ENCODE results near the gene FMO4. TPM values are rescaled to one million over a fixed set of nuclear protein-coding genes. Genes with fewer than 3 reads are reported as not detected.
A peak's percentile ranks its signal among the peaks of the same experiment; 100 is the strongest.

The FMO4 gene
- 0.63 and 1.5 TPM in 2 replicates for total RNA-seq (2022)
- percentile 47 among the genes with signal in this experiment for Bru-seq, nascent RNA
- BruChase-seq, experiment 1, labeled RNA remaining after a 6-hour chase: percentile 42 among the genes with signal in this experiment
- percentile 47 among the genes with signal in this experiment for BruChase-seq, experiment 2, labeled RNA remaining after a 2-hour chase
- long read RNA-seq, partial matches to known transcripts: 1 of 2 reads
- long read RNA-seq, other reads (novel, unspliced or antisense): 1 of 2 reads

GRCh38 chr1:171313835-171314320, at the start of gene FMO4:
Gene FMO4, plus strand, starts transcription at chr1:171314183. Its CDS starts 5,643 bp downstream, at chr1:171319826.
- no peaks in the 10 kb centered on the region for H3K9me3 Mint-ChIP-seq (ENCODE audit: unreplicated experiment)
- H3K27ac Mint-ChIP-seq (ENCODE audit: low read depth, unreplicated experiment): peak within 1 kb of the TSS; percentile 79
- no peaks in the 10 kb centered on the region for H3K27me3 Mint-ChIP-seq (ENCODE audit: insufficient read depth, unreplicated experiment)
- ChIA-PET POLR2A (interaction anchor here (0.7 to 3.1 kb wide), 23 partner anchors 12 to 403 kb away, joined by 3 to 41 read pairs (median 4); partner anchors contain the start of gene PRRC2C), CTCF (interaction anchor here (0.5 to 4.5 kb wide), 94 partner anchors 9 to 1312 kb away, joined by 3 to 651 read pairs (median 5); partner anchors contain the start of genes FMO1, FMO2, FMO3 and PRRC2C)
- peak within 1 kb of the TSS; percentile 64 for H3K4me3 Mint-ChIP-seq (ENCODE audit: unreplicated experiment)
- TF ChIP-seq CTCF (IDR thresholded peaks at IDR 0.05; ENCODE audit: unreplicated experiment): peak; percentile 85
- H3K36me3 Mint-ChIP-seq (ENCODE audit: insufficient read depth, unreplicated experiment): no peaks in the 10 kb centered on the region
- intact Hi-C loops (cut with micrococcal nuclease): loop anchor here (1.0 to 10.0 kb wide), 6 partner anchors 69 to 347 kb away; partner anchors contain the start of gene PRRC2C
- peaks cover 6% of the 10 kb centered on the region for H3K4me1 Mint-ChIP-seq (ENCODE audit: insufficient read depth, unreplicated experiment)
- no TSS peak for BruUV-seq (replicated peaks)
- peak; percentile 100 for DNase-seq (ENCODE audit: unreplicated experiment)

- TF ChIP-seq CTCF (IDR thresholded peaks at IDR 0.05; ENCODE audit: unreplicated experiment): no peak
- Mint-ChIP-seq H3K4me3 (ENCODE audit: unreplicated experiment) (no peak overlapping the region), H3K27ac (ENCODE audit: low read depth, unreplicated experiment) (no peak overlapping the region), H3K27me3 (ENCODE audit: insufficient read depth, unreplicated experiment) (no peaks in the 10 kb centered on the region), H3K9me3 (ENCODE audit: unreplicated experiment) (no peaks in the 10 kb centered on the region), H3K36me3 (ENCODE audit: insufficient read depth, unreplicated experiment) (no peaks in the 10 kb centered on the region), H3K4me1 (ENCODE audit: insufficient read depth, unreplicated experiment) (peaks cover 8% of the 10 kb centered on the region)
- CTCF ChIA-PET: interaction anchor here (3.1 kb wide), 1 partner anchor 48 kb away, joined by 15 read pairs; the partner anchor contains the start of gene FMO4
- BruUV-seq (replicated peaks): no TSS peak
- no peak for DNase-seq (ENCODE audit: unreplicated experiment)
- intact Hi-C loops (cut with micrococcal nuclease): no loop called here
- POLR2A ChIA-PET: interaction anchor here (0.9 kb wide), 1 partner anchor 9 kb away, joined by 3 read pairs; no protein-coding TSS in a partner anchor
These were observed 48.3 kb upstream of the FMO4 start for GRCh38 chr1:171265686-171266085.

GRCh38 chr1:171266930-171267329, 47.1 kb upstream of the FMO4 start:
- Mint-ChIP-seq H3K4me3 (ENCODE audit: unreplicated experiment) (no peak overlapping the region), H3K9me3 (ENCODE audit: unreplicated experiment) (no peaks in the 10 kb centered on the region), H3K36me3 (ENCODE audit: insufficient read depth, unreplicated experiment) (no peaks in the 10 kb centered on the region), H3K27me3 (ENCODE audit: insufficient read depth, unreplicated experiment) (no peaks in the 10 kb centered on the region), H3K4me1 (ENCODE audit: insufficient read depth, unreplicated experiment) (peaks cover 8% of the 10 kb centered on the region), H3K27ac (ENCODE audit: low read depth, unreplicated experiment) (no peak overlapping the region)
- intact Hi-C loops (cut with micrococcal nuclease): no loop called here
- ChIA-PET POLR2A (interaction anchor here (1.0 kb wide), 1 partner anchor 8 kb away, joined by 4 read pairs; no protein-coding TSS in a partner anchor), CTCF (interaction anchor here (1.0 to 3.1 kb wide), 4 partner anchors 11 to 187 kb away, joined by 3 to 15 read pairs (median 3); partner anchors contain the start of gene FMO4)
- no TSS peak for BruUV-seq (replicated peaks)
- no peak for TF ChIP-seq CTCF (IDR thresholded peaks at IDR 0.05; ENCODE audit: unreplicated experiment)
- DNase-seq (ENCODE audit: unreplicated experiment): no peak

- Mint-ChIP-seq H3K27ac (ENCODE audit: low read depth, unreplicated experiment) (no peak overlapping the region), H3K36me3 (ENCODE audit: insufficient read depth, unreplicated experiment) (no peaks in the 10 kb centered on the region), H3K4me3 (ENCODE audit: unreplicated experiment) (no peak overlapping the region), H3K9me3 (ENCODE audit: unreplicated experiment) (no peaks in the 10 kb centered on the region), H3K4me1 (ENCODE audit: insufficient read depth, unreplicated experiment) (peaks cover 8% of the 10 kb centered on the region), H3K27me3 (ENCODE audit: insufficient read depth, unreplicated experiment) (no peaks in the 10 kb centered on the region)
- intact Hi-C loops (cut with micrococcal nuclease): no loop called here
- no TSS peak for BruUV-seq (replicated peaks)
- POLR2A ChIA-PET: no interaction called here
- no peak for DNase-seq (ENCODE audit: unreplicated experiment)
- CTCF ChIA-PET: interaction anchor here (1.0 to 3.1 kb wide), 5 partner anchors 10 to 187 kb away, joined by 3 to 15 read pairs (median 3); partner anchors contain the start of gene FMO4
- no peak for TF ChIP-seq CTCF (IDR thresholded peaks at IDR 0.05; ENCODE audit: unreplicated experiment)
These were observed 46.6 kb upstream of the FMO4 start for GRCh38 chr1:171267391-171267790.

Data from MCF 10A (cell line).